OCI-LY3 (cell line): Measurements from ENCODE around the gene KCNQ1.

Experiments
- CTCF ChIP-seq: fragments of 200-600, 300-600 bp; sonication (generic); IDR thresholded peaks from 2 replicates; pipeline ENCODE4 v1.5.1; 2014; ENCODE audit warnings: antibody characterized with exemption, low read length, low read depth
- EZH2phosphoT487 ChIP-seq: fragments of 200-600 bp; shearing (Covaris generic); IDR thresholded peaks from 2 replicates; pipeline ENCODE4 v1.6.1; 2018; ENCODE audit warnings: antibody characterized with exemption, mixed run types, low read depth

- no peak for TF ChIP-seq CTCF
- no peak for TF ChIP-seq EZH2phosphoT487
Observed at GRCh38 chr11:2474059-2474901, 29.5 kb downstream of the KCNQ1 start.
